HEK293T (cell line): ENCODE results near the gene MB.

Experiments used
- CTCF ChIA-PET: fragments of 350-600 bp; formaldehyde crosslinking; extraction: SDS; loops from one replicate; lab custom pipeline; 2021; ENCODE audit warnings: antibody characterized with exemption, inconsistent platforms; lab: Yijun Ruan, JAX
- POLR2A ChIA-PET: fragments of 350-600 bp; formaldehyde crosslinking; extraction: SDS; loops from one replicate; lab custom pipeline; 2020; ENCODE audit warnings: antibody characterized with exemption, inconsistent platforms; lab: Yijun Ruan, JAX
- DNase-seq: peaks from one replicate; pipeline ENCODE4 v3.0.0; 2012; ENCODE audit warnings: mixed read lengths; ENCODE audit errors: extremely low spot score
- ARNT ChIP-seq: fragments of 450-650 bp; IDR thresholded peaks from 2 replicates; pipeline ENCODE4 v1.6.1; 2017; ENCODE audit warnings: mild to moderate bottlenecking
- BHLHE40 ChIP-seq: fragments of 450-650 bp; IDR thresholded peaks from 2 replicates; pipeline ENCODE4 v1.6.1; 2016; ENCODE audit warnings: mild to moderate bottlenecking, moderate library complexity, borderline replicate concordance
- CTBP1 ChIP-seq: fragments of 450-650 bp; IDR thresholded peaks from 2 replicates; pipeline ENCODE4 v1.6.1; 2016; ENCODE audit warnings: borderline replicate concordance
- ELF4 ChIP-seq: fragments of 450-650 bp; IDR thresholded peaks from 2 replicates; pipeline ENCODE4 v1.6.1; 2017; ENCODE audit warnings: antibody characterized with exemption
- FOXA1 ChIP-seq: fragments of 450-650 bp; IDR thresholded peaks from 2 replicates; pipeline ENCODE4 v1.6.1; 2016; ENCODE audit warnings: mild to moderate bottlenecking
- FOXK2 ChIP-seq: fragments of 450-650 bp; IDR thresholded peaks from 2 replicates; pipeline ENCODE4 v1.6.1; 2016; ENCODE audit warnings: mild to moderate bottlenecking
- FOXM1 ChIP-seq: fragments of 450-650 bp; IDR thresholded peaks from 2 replicates; pipeline ENCODE4 v1.6.1; 2017; ENCODE audit warnings: mild to moderate bottlenecking, borderline replicate concordance
- HDGF ChIP-seq: fragments of 450-650 bp; IDR thresholded peaks from 2 replicates; pipeline ENCODE4 v1.6.1; 2017; ENCODE audit warnings: antibody characterized with exemption, borderline replicate concordance
- L3MBTL2 ChIP-seq: fragments of 450-650 bp; conservative IDR thresholded peaks from 2 replicates; pipeline ENCODE4 v1.6.1; 2016; ENCODE audit warnings: mild to moderate bottlenecking
- LEF1 ChIP-seq: fragments of 450-650 bp; IDR thresholded peaks from 2 replicates; pipeline ENCODE4 v1.6.1; 2017; ENCODE audit warnings: mild to moderate bottlenecking, borderline replicate concordance
- NFRKB ChIP-seq: fragments of 450-650 bp; IDR thresholded peaks from 2 replicates; pipeline ENCODE4 v1.6.1; 2016; ENCODE audit warnings: mild to moderate bottlenecking, moderate library complexity
- SP1 ChIP-seq: fragments of 450-650 bp; IDR thresholded peaks from 2 replicates; pipeline ENCODE4 v1.6.1; 2017
- SUZ12 ChIP-seq: fragments of 450-650 bp; IDR thresholded peaks from 2 replicates; pipeline ENCODE4 v1.6.1; 2016; ENCODE audit warnings: mild to moderate bottlenecking
- TARDBP ChIP-seq: fragments of 450-650 bp; IDR thresholded peaks from 2 replicates; pipeline ENCODE4 v1.6.1; 2016
- ZNF384 ChIP-seq: fragments of 450-650 bp; IDR thresholded peaks from 2 replicates; pipeline ENCODE4 v1.6.1; 2016
- TF ChIP-seq, protein P1 (sequence below): fragments of 450-650 bp; IDR thresholded peaks from 2 replicates; pipeline ENCODE4 v1.6.1; 2016

Gene MB

DNA sequence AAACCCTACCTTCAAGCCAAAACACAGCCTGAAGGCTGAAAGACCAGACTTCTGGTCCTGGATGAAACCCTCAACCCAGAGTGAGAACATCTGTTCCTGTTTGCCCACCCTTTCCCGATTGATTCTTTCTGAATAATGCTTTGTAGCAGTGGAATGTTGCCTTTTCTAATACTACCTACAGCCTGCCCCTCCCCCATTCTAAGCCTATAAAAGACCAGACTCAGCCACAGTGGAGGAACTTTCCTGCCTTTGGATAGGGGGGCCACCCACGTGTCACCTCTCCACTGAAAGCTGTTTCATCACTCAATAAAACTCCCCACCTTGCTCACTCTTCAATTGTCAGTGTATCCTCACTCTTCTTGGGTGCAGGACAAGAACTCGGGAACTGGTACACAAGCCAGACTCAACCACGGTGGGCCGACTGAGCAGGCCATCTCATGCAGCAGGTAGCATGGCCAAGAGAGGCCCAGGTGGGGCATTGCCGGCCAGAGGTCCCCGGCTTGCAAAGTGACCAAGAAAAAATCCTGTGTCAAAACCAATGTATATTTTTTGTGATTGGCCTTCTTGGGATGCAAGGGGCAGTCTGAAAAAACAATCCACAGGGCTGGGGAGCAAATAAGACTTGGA is 24.5 kb upstream of the MB start:
- DNase-seq, result no peak
- CTCF ChIA-PET, result no interaction called here
- TF ChIP-seq TARDBP (no peak), HDGF (no peak), SUZ12 (no peak), NFRKB (no peak), FOXM1 (no peak), ELF4 (no peak), FOXK2 (no peak), SP1 (no peak), BHLHE40 (no peak), ZNF384 (no peak), ARNT (no peak), CTBP1 (no peak), L3MBTL2 (no peak)
- POLR2A ChIA-PET, result no interaction called here

DNA sequence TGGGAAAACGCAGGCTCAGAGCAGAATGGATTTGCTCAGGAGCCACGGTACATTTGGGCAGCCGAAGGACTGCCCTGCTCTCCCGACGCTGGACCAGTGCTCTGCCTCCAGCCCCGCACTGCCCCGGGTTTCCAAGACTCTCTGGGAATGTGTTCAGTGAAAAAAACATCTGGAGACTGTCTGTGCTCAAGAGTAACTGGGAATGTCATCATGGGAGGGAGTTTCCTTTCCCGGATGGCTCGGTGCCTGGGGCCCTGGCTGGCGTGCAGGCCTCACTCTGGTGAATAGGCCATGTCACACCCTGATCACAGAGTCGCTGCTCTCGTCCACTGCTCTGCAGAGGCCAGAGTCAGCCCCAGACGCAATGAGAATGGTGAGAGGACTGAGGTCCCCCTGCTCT is 21.3 kb upstream of the MB start:
- DNase-seq, result no peak
- POLR2A ChIA-PET, result no interaction called here

DNA sequence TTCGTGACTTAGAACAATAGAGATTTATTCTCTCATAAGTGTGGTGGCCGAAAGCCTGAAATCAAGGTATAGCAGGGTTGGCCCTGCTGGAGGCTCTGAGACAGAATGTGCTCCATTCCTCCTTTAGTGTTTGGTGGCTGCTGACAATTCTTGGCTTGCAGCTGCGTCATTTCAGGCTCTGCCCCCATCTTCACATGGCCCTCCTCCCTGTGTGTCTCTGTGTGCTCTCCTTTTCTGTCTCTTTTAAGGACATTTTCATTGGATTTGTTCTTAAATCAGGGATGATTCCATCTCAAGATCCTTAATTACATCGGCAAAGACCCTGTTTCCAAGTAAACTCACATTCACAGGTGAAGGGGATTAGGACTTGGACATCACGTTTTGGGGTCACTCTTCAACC is 20.9 kb upstream of the MB start:
- no peak for DNase-seq
- ChIA-PET CTCF (interaction anchor here (0.6 kb wide), 1 partner anchor 286 kb away, joined by 3 read pairs; no protein-coding TSS in a partner anchor), POLR2A (no interaction called here)
- TF ChIP-seq HDGF, result no peak
- no peak for TF ChIP-seq BHLHE40

More for the DNA sequence above, 21.3 kb upstream of the MB start:
- CTCF ChIA-PET, result no interaction called here
- no peak for TF ChIP-seq NFRKB
- no peak for TF ChIP-seq L3MBTL2

DNA sequence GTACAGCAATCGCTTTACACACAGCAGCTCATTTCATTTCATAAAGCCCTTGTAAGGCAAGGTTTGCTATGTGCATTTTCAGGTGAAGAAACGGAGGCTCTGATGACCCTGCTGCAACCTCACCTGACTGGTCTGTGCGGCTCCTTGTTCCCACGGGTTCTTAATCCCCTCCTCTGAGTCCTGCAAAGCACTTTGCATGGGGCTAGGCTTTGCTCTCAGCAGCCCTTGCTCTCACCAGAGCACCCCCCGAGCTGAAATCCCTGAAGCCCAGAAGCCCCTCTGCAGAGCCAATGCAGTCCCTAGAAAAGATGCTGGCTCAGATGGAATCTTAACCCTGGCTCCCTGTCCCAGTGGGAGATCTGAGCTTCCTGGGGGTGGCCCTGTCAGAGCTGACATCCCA is 20.1 kb upstream of the MB start:
- CTCF ChIA-PET, result interaction anchor here (0.6 kb wide), 1 partner anchor 287 kb away, joined by 3 read pairs; no protein-coding TSS in a partner anchor
- no peak for DNase-seq
- POLR2A ChIA-PET, result no interaction called here
- TF ChIP-seq, protein P1, sequence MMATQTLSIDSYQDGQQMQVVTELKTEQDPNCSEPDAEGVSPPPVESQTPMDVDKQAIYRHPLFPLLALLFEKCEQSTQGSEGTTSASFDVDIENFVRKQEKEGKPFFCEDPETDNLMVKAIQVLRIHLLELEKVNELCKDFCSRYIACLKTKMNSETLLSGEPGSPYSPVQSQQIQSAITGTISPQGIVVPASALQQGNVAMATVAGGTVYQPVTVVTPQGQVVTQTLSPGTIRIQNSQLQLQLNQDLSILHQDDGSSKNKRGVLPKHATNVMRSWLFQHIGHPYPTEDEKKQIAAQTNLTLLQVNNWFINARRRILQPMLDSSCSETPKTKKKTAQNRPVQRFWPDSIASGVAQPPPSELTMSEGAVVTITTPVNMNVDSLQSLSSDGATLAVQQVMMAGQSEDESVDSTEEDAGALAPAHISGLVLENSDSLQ, result no peak
- no peak for TF ChIP-seq NFRKB
- no peak for TF ChIP-seq SUZ12
- TF ChIP-seq ELF4, result no peak
- TF ChIP-seq CTBP1, result no peak
- TF ChIP-seq FOXM1, result no peak
- no peak for TF ChIP-seq ARNT
- no peak for TF ChIP-seq L3MBTL2
- TF ChIP-seq ZNF384, result no peak
- no peak for TF ChIP-seq LEF1
- no peak for TF ChIP-seq TARDBP
- no peak for TF ChIP-seq HDGF
- no peak for TF ChIP-seq FOXA1
- no peak for TF ChIP-seq SP1
- no peak for TF ChIP-seq BHLHE40

DNA sequence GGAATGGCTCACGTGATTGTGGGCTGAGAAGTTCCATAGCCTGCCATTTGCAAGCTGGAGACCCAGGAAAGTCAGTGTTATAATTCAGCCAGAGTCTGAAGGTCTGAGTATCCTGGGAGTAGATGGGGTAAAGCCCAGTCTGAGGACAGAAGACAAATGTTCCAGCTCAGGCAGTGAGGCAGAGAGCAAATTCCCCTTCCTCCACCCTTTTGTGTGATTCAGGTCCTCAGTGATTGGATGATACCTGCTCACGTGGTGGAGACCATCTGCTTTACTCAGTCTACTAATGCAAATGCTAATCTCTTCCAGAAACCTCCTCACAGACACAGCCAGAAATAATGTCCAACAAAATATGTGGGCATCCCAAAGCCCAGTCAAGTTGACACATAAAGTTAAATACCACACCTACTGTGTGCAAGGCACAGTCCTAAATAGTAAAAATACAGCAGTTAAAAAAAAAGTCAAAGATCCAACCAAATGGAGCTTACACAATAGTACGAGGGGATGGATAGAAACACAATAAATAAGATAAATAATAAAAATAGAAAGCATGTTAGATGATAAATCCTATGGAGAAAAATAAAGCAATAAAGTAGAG is 17.9 kb upstream of the MB start:
- CTCF ChIA-PET, result no interaction called here

DNA sequence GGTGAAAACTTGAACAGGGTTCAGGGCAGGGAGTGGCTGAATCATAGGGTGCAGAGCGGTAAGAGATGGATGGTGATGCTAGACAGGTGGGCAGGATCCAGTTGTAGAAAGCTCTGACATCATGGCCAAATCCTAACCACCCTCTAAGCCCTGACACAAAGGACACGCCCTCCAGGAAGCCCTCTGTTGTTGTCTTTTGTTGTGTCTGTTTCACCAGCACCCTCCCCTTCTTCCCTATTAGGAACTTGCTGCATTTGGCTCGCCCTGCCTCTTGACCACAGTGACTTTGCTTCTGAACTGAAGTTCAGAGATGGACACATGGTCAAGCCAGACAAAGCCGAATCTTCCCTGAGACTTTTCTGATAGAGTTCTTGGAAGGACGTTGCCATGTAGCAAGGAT is 16.9 kb upstream of the MB start:
- no peak for DNase-seq
- TF ChIP-seq, protein P1, result no peak
- TF ChIP-seq ELF4 (no peak), FOXM1 (no peak), HDGF (no peak), ARNT (no peak), FOXA1 (no peak), ZNF384 (no peak), NFRKB (no peak), SP1 (no peak), CTBP1 (no peak), BHLHE40 (no peak), L3MBTL2 (no peak), LEF1 (no peak), SUZ12 (no peak), TARDBP (no peak), FOXK2 (no peak)
- ChIA-PET POLR2A (no interaction called here), CTCF (no interaction called here)

More for the DNA sequence above, 17.9 kb upstream of the MB start:
- POLR2A ChIA-PET, result no interaction called here
- DNase-seq, result no peak
- no peak for TF ChIP-seq HDGF
- TF ChIP-seq SP1, result no peak
- no peak for TF ChIP-seq BHLHE40
- TF ChIP-seq FOXM1, result no peak
- TF ChIP-seq LEF1, result no peak
- TF ChIP-seq FOXA1, result no peak
- TF ChIP-seq, protein P1, result no peak
- no peak for TF ChIP-seq ARNT
- no peak for TF ChIP-seq ZNF384
- no peak for TF ChIP-seq TARDBP
- no peak for TF ChIP-seq SUZ12
- TF ChIP-seq NFRKB, result no peak
- TF ChIP-seq L3MBTL2, result no peak
- TF ChIP-seq ELF4, result no peak
- TF ChIP-seq CTBP1, result no peak
